ENCODE data around the gene RTN4RL1. TPM values are rescaled to one million over a fixed set of nuclear protein-coding genes. Genes with fewer than 3 reads are reported as not detected.

Gene RTN4RL1
- total and polyA plus RNA-seq, 7 donors = under 0.01 to 0.71 (median 0.48) TPM; not detected in 1

GRCh38 chr17:2057175-2057759 is 32.1 kb upstream of the RTN4RL1 start:
- H3K4me3 ChIP-seq = peak overlapping the region in 3 of 4 donors; percentile 63 to 75 (median 64)
- H3K27me3 ChIP-seq = peaks cover 4 to 37% (median 5%) of the 10 kb centered on the region in 3 donors
- TF ChIP-seq EP300 (IDR thresholded peaks at IDR 0.05) (no peak), POLR2AphosphoS5 (IDR thresholded peaks at IDR 0.05) (no peak), POLR2A (IDR thresholded peaks at IDR 0.05) (no peak), CTCF (IDR thresholded peaks at IDR 0.05) (no peak)
- intact Hi-C loops (cut with DNase I) = no loop called here
- no peak for DNase-seq
- H3K36me3 ChIP-seq = peaks cover 0 to 14% (median 0%) of the 10 kb centered on the region in 4 donors
- H3K27ac ChIP-seq = peak overlapping the region; percentile 88 to 92 (median 91)
- WGBS, 2 donors = 6 to 7% methylated on average over 81 of the region's 81 CpGs
- no peaks in the 10 kb centered on the region for H3K9me3 ChIP-seq
- peaks cover 0 to 83% (median 74%) of the 10 kb centered on the region in 4 donors for H3K4me1 ChIP-seq

DNA sequence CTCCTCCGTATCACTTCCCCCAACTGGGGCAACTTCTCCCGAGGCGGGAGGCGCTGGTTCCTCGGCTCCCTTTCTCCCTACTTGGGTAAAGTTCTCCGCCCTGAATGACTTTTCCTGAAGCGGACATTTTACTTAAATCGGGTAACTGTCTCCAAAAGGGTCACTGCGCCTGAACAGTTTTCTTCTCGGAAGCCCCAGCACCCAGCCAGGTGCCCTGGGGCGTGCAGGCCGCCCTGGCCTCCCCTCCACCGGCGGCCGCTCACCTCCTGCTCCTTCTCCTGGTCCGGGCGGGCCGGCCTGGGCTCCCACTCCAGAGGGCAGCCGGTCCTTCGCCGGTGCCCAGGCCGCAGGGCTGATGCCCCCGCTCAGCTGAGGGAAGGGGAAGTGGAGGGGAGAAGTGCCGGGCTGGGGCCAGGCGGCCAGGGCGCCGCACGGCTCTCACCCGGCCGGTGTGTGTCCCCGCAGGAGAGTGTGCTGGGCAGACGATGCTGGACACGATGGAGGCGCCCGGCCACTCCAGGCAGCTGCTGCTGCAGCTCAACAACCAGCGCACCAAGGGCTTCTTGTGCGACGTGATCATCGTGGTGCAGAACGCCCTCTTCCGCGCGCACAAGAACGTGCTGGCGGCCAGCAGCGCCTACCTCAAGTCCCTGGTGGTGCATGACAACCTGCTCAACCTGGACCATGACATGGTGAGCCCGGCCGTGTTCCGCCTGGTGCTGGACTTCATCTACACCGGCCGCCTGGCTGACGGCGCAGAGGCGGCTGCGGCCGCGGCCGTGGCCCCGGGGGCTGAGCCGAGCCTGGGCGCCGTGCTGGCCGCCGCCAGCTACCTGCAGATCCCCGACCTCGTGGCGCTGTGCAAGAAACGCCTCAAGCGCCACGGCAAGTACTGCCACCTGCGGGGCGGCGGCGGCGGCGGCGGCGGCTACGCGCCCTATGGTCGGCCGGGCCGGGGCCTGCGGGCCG is 31.4 kb upstream of the RTN4RL1 start:
- Histone ChIP-seq H3K36me3 (peaks cover 0 to 12% (median 0%) of the 10 kb centered on the region in 4 donors), H3K27ac (peak overlapping the region; percentile 88 to 92 (median 91)), H3K9me3 (no peaks in the 10 kb centered on the region), H3K4me3 (peak overlapping the region; percentile 26 to 75 (median 64)), H3K4me1 (peaks cover 0 to 79% (median 70%) of the 10 kb centered on the region in 4 donors), H3K27me3 (peaks cover 4 to 42% (median 5%) of the 10 kb centered on the region in 3 donors)
- intact Hi-C loops (cut with DNase I) = no loop called here
- TF ChIP-seq POLR2A (IDR thresholded peaks at IDR 0.05) (no peak), EP300 (IDR thresholded peaks at IDR 0.05) (no peak), POLR2AphosphoS5 (IDR thresholded peaks at IDR 0.05) (peak in 1 of 4 donors; percentile 8)
- peak; percentile 75 for DNase-seq
- 10 to 12% methylated on average over 85 of the region's 85 CpGs for WGBS, 2 donors

- DNase-seq = peak; percentile 68
- Histone ChIP-seq H3K27me3 (peaks cover 5 to 51% (median 7%) of the 10 kb centered on the region in 3 donors), H3K4me3 (peak overlapping the region; percentile 42 to 75 (median 64)), H3K36me3 (peaks cover 0 to 5% (median 0%) of the 10 kb centered on the region in 4 donors), H3K9me3 (no peaks in the 10 kb centered on the region), H3K27ac (peak overlapping the region; percentile 88 to 92 (median 91)), H3K4me1 (peaks cover 0 to 79% (median 70%) of the 10 kb centered on the region in 4 donors)
- TF ChIP-seq POLR2AphosphoS5 (IDR thresholded peaks at IDR 0.05) = no peak
- TF ChIP-seq POLR2A (IDR thresholded peaks at IDR 0.05) = no peak
- no peak for TF ChIP-seq CTCF (IDR thresholded peaks at IDR 0.05)
- intact Hi-C loops (cut with DNase I) = loop anchor here (2.0 kb wide), 2 partner anchors 117 to 227 kb away; no protein-coding TSS in a partner anchor
- WGBS, 2 donors = 1% methylated on average over 113 of the region's 113 CpGs
These were observed 30.4 kb upstream of the RTN4RL1 start for GRCh38 chr17:2055292-2056205.

DNA sequence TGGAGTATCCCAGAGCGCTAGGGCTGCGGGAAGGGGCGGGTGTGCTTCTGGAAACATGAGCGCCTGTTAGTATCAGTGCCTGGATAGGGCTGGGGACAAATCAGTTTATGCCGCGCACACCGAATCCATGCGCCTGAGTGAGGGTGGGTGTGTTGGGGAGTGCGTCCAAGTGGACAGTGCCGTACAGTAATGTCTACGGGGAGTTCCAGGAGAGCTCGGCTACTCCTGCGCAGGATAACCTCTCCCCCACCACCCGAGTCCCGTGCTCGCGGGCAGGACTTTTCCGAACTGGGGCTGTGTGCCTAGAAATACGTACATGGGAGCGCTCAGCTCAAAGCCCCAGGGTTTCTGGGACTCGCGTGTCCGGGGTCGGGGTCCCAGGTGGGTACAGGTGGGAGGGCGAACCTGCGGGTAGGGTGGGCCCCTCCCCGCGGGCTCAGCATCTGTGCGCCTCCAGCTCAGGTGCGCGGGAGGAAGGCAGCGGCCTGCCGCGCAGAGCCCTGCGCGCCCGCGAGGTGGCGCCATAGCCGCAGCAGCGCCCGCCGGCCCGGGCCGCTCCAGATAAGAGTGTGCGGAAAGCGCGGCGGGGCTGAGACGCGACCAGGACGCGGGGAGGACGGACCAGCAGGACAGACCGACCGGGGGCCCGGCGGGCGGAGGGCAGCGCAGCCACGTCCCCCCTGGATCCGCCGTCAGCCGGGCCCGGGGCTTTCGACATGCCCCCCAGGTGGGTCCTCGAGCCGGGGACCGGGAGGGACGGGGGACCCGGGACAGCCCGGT is 29.6 kb upstream of the RTN4RL1 start, which contains the start of gene HIC1:
HIC1 (plus strand) TSS at position 592 of the 780 bp plus-strand sequence. CDS start 1,588 bp downstream, outside the sequence.
- H3K27me3 ChIP-seq = peaks cover 5 to 56% (median 10%) of the 10 kb centered on the region in 3 donors
- peak within 1 kb of the TSS; percentile 88 to 92 (median 91) for H3K27ac ChIP-seq
- H3K9me3 ChIP-seq = no peaks in the 10 kb centered on the region
- H3K36me3 ChIP-seq = peaks cover 0 to 5% (median 0%) of the 10 kb centered on the region in 4 donors
- WGBS, 2 donors = 1 to 2% methylated on average over 72 of the region's 72 CpGs
- peak within 1 kb of the TSS; percentile 42 to 75 (median 64) for H3K4me3 ChIP-seq
- H3K4me1 ChIP-seq = peaks cover 0 to 75% (median 65%) of the 10 kb centered on the region in 4 donors
- intact Hi-C loops (cut with DNase I) = loop anchor here (1.0 to 5.0 kb wide), 4 partner anchors 118 to 298 kb away; no protein-coding TSS in a partner anchor
- peak; percentile 91 for DNase-seq
- TF ChIP-seq POLR2A (IDR thresholded peaks at IDR 0.05) (peak; percentile 49 to 57), POLR2AphosphoS5 (IDR thresholded peaks at IDR 0.05) (peak; percentile 58 to 92 (median 88)), CTCF (IDR thresholded peaks at IDR 0.05) (peak; percentile 29 to 97 (median 78)), EP300 (IDR thresholded peaks at IDR 0.05) (no peak)
